ENCODE data around the gene EPN2.

Gene EPN2

GRCh38 chr17:19237389-19238166 is 412 bp downstream of the EPN2 start:
- DNase-seq (ENCODE audit: low read depth) = no peak
- H3K4me3 ChIP-seq (ENCODE audit: low read depth, low read length) = peak overlapping the region; percentile 95
- TF ChIP-seq CTCF (conservative IDR thresholded peaks at IDR 0.05; ENCODE audit: low read depth, low read length) = no peak

- TF ChIP-seq CTCF (conservative IDR thresholded peaks at IDR 0.05; ENCODE audit: low read depth, low read length) = no peak
- peak overlapping the region; percentile 95 for H3K4me3 ChIP-seq (ENCODE audit: low read depth, low read length)
- DNase-seq (ENCODE audit: low read depth) = peak; percentile 12
Observed at GRCh38 chr17:19238167-19238505, 970 bp downstream of the EPN2 start.

- TF ChIP-seq CTCF (conservative IDR thresholded peaks at IDR 0.05; ENCODE audit: low read depth, low read length) = no peak
- H3K4me3 ChIP-seq (ENCODE audit: low read depth, low read length) = no peak overlapping the region
- DNase-seq (ENCODE audit: low read depth) = peak; percentile 38
Observed at GRCh38 chr17:19239544-19239943, 2.4 kb downstream of the EPN2 start.

- no peak for TF ChIP-seq CTCF (conservative IDR thresholded peaks at IDR 0.05; ENCODE audit: low read depth, low read length)
- H3K4me3 ChIP-seq (ENCODE audit: low read depth, low read length) = no peak overlapping the region
- no peak for DNase-seq (ENCODE audit: low read depth)
Observed at GRCh38 chr17:19242323-19242722, 5.2 kb downstream of the EPN2 start.

GRCh38 chr17:19242926-19243325 is 5.8 kb downstream of the EPN2 start:
- no peak for DNase-seq (ENCODE audit: low read depth)
- H3K4me3 ChIP-seq (ENCODE audit: low read depth, low read length) = no peak overlapping the region
- no peak for TF ChIP-seq CTCF (conservative IDR thresholded peaks at IDR 0.05; ENCODE audit: low read depth, low read length)

- no peak for DNase-seq (ENCODE audit: low read depth)
- H3K4me3 ChIP-seq (ENCODE audit: low read depth, low read length) = no peak overlapping the region
- TF ChIP-seq CTCF (conservative IDR thresholded peaks at IDR 0.05; ENCODE audit: low read depth, low read length) = no peak
Observed at GRCh38 chr17:19243838-19244237, 6.7 kb downstream of the EPN2 start.

- no peak overlapping the region for H3K4me3 ChIP-seq (ENCODE audit: low read depth, low read length)
- no peak for DNase-seq (ENCODE audit: low read depth)
- no peak for TF ChIP-seq CTCF (conservative IDR thresholded peaks at IDR 0.05; ENCODE audit: low read depth, low read length)
Observed at GRCh38 chr17:19244357-19244756, 7.2 kb downstream of the EPN2 start.
